Measurements from ENCODE around the gene RBP5.

Gene RBP5

DNA sequence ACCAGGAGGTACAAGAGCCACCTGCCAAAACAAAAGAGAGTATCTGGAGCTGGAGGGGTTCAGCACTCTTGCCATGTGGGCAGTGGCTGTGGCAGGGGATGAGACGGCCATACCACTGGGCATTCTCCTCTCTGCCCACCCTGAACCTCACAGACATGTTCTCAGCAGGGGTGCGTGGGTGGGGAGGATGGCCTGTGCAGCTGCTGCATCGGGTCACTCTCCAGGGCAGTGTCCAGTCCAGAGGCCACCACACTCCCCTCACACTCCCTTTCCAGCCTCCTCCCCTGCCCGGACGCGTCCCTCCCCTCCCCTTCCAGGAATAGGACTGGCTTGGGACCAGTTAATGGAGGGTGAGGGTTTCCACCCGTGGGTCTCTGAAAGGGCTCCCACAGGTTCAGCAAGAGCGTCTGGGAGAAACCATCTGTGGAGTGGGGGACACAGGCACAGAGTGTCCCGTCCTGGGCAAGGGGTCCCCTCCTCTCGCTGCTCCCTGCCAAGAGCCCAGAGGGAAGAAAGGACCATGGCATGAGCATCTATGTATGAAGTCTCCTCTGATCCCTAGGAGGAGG, 36.9 kb downstream of the RBP5 start:
- TF ChIP-seq, protein P1, sequence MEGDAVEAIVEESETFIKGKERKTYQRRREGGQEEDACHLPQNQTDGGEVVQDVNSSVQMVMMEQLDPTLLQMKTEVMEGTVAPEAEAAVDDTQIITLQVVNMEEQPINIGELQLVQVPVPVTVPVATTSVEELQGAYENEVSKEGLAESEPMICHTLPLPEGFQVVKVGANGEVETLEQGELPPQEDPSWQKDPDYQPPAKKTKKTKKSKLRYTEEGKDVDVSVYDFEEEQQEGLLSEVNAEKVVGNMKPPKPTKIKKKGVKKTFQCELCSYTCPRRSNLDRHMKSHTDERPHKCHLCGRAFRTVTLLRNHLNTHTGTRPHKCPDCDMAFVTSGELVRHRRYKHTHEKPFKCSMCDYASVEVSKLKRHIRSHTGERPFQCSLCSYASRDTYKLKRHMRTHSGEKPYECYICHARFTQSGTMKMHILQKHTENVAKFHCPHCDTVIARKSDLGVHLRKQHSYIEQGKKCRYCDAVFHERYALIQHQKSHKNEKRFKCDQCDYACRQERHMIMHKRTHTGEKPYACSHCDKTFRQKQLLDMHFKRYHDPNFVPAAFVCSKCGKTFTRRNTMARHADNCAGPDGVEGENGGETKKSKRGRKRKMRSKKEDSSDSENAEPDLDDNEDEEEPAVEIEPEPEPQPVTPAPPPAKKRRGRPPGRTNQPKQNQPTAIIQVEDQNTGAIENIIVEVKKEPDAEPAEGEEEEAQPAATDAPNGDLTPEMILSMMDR (conservative IDR thresholded peaks at IDR 0.05; ENCODE audit: low read depth, low read length), result no peak
- H3K4me3 ChIP-seq (ENCODE audit: low read length), result peak overlapping the region; percentile 46
- no peak for DNase-seq (ENCODE audit: low read depth)

DNA sequence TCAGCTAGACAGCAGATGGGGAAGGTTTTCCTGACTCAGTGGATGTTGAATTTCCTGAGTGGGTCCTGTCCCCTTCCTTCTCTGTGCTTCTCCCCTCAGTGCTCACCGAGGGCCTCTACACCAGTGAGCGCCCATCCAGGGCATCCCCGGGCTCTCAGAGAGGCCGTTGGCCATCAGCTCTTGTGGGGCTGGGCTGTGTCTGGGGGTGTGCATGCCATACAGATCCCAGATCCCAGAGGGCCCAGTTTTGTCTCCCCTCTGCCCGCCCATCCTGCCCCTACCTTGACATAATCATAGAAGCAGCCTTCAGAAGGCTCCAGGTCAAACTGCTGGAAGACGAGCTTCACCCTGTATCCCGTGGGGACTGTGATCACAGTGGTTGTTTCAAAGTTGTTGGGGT, 37.5 kb downstream of the RBP5 start:
- DNase-seq (ENCODE audit: low read depth), result no peak
- TF ChIP-seq, protein P1 (conservative IDR thresholded peaks at IDR 0.05; ENCODE audit: low read depth, low read length), result no peak
- no peak overlapping the region for H3K4me3 ChIP-seq (ENCODE audit: low read length)

DNA sequence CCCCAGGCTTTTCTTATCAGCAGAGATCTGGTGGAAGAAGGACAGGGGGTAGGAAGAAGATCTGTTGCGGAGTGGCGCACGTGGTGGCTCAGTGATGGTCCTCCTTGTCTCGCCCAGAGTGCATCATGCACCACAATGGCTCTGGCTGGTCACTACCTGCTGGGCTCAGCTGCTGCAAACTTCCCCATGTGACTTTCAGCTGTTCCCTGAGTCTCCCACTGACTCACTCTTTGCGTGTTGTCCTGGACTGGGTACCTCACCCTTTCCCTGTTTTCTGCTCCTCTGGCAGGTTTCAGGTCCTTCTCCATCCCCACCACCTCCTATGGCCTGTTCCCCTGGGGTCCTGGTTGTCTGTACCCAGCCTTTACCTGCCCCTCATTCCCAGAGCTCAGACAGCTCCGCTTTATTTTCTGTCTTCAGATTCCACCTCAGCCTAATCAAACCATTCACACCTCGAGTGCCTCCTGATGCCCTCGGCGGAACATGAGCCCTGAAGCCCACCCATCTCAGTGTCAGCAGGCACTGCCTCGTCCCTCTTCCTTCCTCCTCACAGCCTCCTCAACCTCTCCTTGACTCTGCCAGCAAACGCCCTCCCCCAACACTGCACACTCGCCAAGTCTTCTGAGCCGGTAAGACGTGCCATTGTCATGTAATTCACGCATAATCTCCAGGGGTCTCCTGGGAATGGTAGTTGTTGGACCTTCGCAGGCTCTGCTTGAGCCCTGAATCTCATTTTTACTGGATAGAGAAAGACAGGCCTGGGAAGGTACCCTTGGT, 38.3 kb downstream of the RBP5 start:
- H3K4me3 ChIP-seq (ENCODE audit: low read length), result no peak overlapping the region
- DNase-seq (ENCODE audit: low read depth), result no peak
- TF ChIP-seq, protein P1 (conservative IDR thresholded peaks at IDR 0.05; ENCODE audit: low read depth, low read length), result no peak

DNA sequence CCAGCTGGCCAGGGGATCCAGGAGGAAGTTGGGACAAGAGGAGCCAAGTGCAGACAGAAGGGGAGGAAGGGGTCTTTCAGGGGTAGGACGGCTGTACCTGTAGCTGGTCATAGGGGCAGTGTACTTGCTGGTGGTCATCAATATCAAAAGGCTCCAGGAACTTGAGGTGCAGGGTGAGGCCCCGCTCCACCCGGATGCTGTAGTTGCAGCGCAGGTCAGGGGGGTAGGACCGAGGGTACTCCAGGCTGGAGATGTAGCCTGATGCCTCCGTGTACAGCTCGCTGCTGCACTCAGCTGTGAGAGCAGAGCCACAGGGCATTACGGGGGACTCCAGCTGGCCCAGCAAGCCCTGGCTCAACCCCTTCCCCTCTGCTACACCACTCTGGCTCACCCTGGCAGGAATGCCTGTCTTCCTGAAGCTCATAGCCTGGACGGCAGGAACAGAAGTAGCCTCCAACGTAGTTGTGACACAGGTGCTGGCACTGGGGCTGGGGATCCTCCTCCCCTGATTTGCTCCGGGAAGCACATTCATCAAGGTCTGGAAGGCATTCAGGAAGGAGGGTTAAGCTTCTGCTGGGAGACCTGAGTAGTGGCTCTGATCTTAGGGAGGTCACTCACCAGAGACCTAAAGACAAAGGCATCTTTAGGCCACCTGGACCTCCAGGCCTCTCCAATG, 39.4 kb downstream of the RBP5 start:
- TF ChIP-seq, protein P1 (conservative IDR thresholded peaks at IDR 0.05; ENCODE audit: low read depth, low read length), result no peak
- no peak for DNase-seq (ENCODE audit: low read depth)
- H3K4me3 ChIP-seq (ENCODE audit: low read length), result no peak overlapping the region

DNA sequence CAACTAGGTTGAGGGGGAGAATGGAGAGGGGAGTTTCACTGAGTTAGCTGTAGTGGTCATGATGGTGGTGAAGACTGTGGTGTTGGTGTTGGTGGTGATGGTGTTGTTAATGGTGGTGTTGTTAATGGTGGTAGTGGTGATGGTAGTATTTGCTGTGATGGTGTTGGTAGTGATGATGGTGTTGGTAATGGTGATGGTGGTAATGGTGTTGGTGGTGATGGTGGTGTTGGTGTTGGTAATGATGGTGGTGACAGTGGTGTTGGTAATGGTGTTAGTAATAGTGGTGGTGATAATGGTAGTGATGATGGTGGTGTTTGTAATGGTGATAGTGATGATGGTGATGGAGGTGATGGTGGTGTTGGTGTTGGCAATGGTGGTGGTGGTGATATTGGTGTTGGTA, 45.6 kb downstream of the RBP5 start:
- DNase-seq (ENCODE audit: low read depth), result no peak
- TF ChIP-seq, protein P1 (conservative IDR thresholded peaks at IDR 0.05; ENCODE audit: low read depth, low read length), result no peak

DNA sequence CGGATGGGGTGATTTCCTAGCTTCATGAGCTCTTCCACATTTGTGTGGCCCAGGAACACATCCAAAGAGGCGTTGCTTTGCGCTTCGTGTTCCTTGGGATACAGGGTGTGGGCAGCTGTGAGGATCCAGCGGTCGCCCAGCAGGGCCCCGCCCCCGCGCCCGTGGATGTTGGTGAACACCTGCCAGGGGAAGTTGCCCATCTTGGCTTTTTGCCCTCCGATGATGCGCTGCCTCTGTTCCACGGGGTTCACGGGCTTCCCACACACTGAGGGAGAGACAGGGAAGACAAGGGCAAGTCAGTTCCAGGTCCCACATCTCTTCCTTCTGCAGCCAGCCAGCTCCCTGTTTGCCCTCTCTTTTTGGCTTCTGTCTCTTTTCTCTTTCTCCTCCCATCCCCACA, 47.7 kb downstream of the RBP5 start:
- DNase-seq (ENCODE audit: low read depth), result no peak
- TF ChIP-seq, protein P1 (conservative IDR thresholded peaks at IDR 0.05; ENCODE audit: low read depth, low read length), result no peak
- H3K4me3 ChIP-seq (ENCODE audit: low read length), result no peak overlapping the region

More for the DNA sequence above, 45.6 kb downstream of the RBP5 start:
- H3K4me3 ChIP-seq (ENCODE audit: low read length), result no peak overlapping the region

DNA sequence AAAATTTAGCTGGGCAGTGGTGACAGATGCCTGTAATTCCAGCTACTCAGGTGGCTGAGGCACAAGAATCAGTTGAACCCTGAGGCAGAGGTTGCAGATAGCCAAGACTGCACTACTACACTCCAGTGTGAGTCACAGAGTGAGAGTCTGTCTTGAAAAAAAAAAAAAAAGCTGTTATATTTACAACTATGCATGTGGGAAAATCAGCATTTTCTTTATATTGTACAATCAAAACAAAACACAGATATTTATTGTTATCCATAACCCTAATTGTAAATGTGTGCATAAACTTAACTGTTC, 48.9 kb downstream of the RBP5 start:
- H3K4me3 ChIP-seq (ENCODE audit: low read length), result no peak overlapping the region
- TF ChIP-seq, protein P1 (conservative IDR thresholded peaks at IDR 0.05; ENCODE audit: low read depth, low read length), result no peak
- DNase-seq (ENCODE audit: low read depth), result no peak
